ENCODE results near the gene TEX2. TPM values are rescaled to one million over a fixed set of nuclear protein-coding genes. Genes with fewer than 3 reads are reported as not detected.

TEX2 gene
- total RNA-seq, 2 donors from 2014 or later, result 42.6 to 44.4 TPM

DNA sequence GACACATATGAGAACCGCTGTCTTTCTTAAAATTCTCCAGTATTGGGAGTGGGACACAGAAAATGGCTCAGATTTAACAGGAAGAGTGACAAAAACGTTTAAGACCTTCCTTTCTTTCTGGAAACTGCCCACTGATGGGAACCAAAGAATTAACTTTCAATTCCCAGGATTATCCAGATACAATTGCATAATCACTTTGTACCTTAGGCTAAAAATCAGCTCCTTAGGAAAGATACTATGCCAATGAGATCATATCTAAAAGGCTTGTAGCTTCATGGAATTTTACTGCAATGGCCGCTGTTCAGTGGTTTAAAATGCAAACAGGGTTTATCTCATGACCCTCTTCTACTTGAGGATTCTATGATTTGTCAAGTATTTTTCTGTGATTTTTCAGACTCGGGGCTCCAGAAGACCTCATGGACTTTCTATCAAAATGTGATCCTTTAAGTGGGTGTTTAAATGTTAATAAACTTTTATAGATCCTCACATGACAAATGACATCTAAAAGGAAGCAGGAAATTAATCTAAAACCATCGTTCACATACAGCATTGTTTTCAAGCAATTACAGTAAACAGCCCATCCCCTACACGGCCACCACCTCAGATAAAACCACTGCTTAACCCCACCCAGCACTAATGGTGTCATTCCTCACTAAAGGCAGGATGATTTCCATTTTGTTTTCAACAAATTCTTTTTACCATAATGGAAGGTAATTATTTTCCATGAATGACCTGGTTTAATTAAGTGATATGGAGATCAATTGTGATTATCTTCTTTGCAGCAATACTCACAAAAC, 101.5 kb downstream of the TEX2 start:
- Histone ChIP-seq H3K4me1 (peaks cover 0 to 26% of the 10 kb centered on the region in 2 donors), H3K9me3 (no peaks in the 10 kb centered on the region), H3K27me3 (no peaks in the 10 kb centered on the region), H3K27ac (no peak overlapping the region), H3K4me3 (no peak overlapping the region), H3K36me3 (no peaks in the 10 kb centered on the region)
- no peak for TF ChIP-seq CTCF (IDR thresholded peaks at IDR 0.05)
- DNase-seq (ENCODE audit: low spot score), result no peak

DNA sequence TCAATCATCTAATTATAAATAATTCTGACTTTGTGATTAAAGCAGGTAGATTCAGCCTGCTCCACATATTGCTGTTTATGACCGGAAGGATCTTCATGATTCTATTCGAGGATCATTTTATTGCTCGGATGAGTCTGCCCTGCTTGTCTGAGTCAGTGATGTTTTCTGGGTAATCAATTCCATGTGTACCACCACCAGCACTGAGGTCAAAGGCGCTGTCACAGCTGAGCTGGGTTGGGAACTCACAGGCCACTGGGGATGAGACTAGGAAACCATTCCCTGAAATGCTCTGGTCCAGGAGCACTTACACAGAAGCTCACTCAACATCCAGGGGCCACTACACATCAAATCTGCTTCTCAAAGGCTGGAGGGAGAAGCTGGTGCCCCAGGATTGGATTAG, 102.7 kb downstream of the TEX2 start:
- H3K4me1 ChIP-seq, result peaks cover 0 to 38% of the 10 kb centered on the region in 2 donors
- H3K27me3 ChIP-seq, result no peaks in the 10 kb centered on the region
- no peak overlapping the region for H3K4me3 ChIP-seq
- no peak overlapping the region for H3K27ac ChIP-seq
- DNase-seq (ENCODE audit: low spot score), result no peak
- TF ChIP-seq CTCF (IDR thresholded peaks at IDR 0.05), result no peak
- no peaks in the 10 kb centered on the region for H3K9me3 ChIP-seq
- H3K36me3 ChIP-seq, result no peaks in the 10 kb centered on the region

DNA sequence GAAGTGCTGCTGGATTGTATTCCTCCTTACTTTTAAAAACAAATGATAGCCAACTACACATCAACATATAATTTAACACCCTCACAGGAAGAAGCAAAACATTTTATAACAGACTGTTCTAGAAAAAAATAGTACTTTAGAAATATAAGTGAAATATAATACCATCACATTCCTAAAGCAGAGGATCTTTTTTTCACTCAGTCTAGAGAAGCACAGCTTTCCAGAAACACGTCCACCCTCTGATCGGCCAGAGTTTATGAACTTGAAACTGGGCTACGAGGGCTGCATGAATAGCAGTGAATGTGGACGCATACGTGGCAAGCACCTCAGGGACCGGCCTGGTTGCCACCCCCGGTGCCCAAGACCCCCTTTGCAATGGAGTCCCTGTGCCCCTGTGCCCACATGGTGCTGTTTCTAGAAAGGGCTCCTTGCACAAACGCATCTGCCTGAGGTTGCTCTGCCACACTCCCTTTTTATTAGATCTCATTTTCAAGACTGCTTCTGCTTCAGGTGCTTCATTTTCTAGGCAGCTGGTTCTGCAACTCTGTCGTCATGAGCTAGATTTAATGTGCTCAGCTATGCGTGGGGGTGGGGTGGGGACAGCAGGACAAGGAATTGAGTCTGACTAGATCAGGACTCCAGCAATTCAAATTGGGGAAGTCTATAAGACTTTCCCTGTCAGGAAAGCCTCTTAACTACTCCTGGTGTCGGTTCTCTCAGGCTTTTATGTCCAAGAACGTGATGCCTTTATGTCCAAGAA, 104.0 kb downstream of the TEX2 start:
- Histone ChIP-seq H3K4me1 (peaks cover 0 to 44% of the 10 kb centered on the region in 2 donors), H3K27me3 (no peaks in the 10 kb centered on the region), H3K27ac (no peak overlapping the region), H3K36me3 (no peaks in the 10 kb centered on the region), H3K9me3 (no peaks in the 10 kb centered on the region), H3K4me3 (no peak overlapping the region)
- DNase-seq (ENCODE audit: low spot score), result no peak
- TF ChIP-seq CTCF (IDR thresholded peaks at IDR 0.05), result no peak

DNA sequence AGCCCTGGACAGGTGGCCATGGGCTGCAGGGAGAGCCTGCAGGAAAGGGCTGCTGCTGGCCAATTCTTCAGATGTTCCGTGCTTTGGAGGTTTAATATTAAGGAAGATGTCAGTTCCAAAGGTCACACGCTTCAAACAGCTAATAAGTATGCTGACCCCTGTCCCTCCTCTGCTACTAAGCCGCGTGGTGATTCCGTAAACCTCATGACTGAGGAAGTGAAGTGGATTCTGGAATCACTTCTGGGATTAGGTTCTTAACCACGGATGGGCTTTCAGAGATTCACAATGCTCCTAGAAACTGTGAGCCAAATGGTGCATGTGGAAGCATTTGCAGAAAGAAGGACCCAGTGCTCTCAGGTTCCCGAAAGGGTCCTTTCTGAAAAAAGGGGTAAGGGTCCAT, 104.7 kb downstream of the TEX2 start:
- no peaks in the 10 kb centered on the region for H3K9me3 ChIP-seq
- no peak overlapping the region for H3K27ac ChIP-seq
- peaks cover 0 to 50% of the 10 kb centered on the region in 2 donors for H3K4me1 ChIP-seq
- no peak for TF ChIP-seq CTCF (IDR thresholded peaks at IDR 0.05)
- no peaks in the 10 kb centered on the region for H3K27me3 ChIP-seq
- no peak for DNase-seq (ENCODE audit: low spot score)
- H3K4me3 ChIP-seq, result no peak overlapping the region
- peaks cover 5% of the 10 kb centered on the region for H3K36me3 ChIP-seq

DNA sequence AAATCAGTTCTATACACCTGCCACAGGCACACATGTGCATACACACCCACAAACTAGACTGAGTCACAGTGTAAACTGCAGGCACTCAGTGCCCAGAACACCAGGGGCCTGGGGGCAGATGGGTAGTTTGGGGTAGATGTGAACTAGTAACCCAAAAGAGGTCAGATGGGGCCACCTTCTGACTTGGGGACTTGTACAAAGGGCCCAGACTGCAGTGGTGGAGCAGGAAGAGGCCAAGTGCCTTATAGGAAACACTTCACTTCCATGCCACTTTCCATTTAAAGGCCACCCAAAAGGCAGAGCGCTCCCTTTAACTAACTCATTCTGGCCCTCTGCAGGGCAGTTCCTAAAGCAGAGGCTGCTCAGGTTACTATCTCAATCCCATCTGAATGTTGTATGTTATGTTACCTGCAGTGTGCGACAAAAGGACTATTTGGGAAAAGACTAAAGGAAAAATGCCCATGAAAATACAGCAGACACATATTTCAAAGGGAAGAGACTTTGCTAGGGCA, 105.3 kb downstream of the TEX2 start:
- no peaks in the 10 kb centered on the region for H3K9me3 ChIP-seq
- no peaks in the 10 kb centered on the region for H3K27me3 ChIP-seq
- no peak for DNase-seq (ENCODE audit: low spot score)
- H3K36me3 ChIP-seq, result peaks cover 7% of the 10 kb centered on the region
- H3K4me3 ChIP-seq, result no peak overlapping the region
- peaks cover 0 to 57% of the 10 kb centered on the region in 2 donors for H3K4me1 ChIP-seq
- no peak for TF ChIP-seq CTCF (IDR thresholded peaks at IDR 0.05)
- peak overlapping the region in 1 of 2 donors; percentile 92 for H3K27ac ChIP-seq
